ENCODE results near the gene ANKS6.

Gene ANKS6

DNA sequence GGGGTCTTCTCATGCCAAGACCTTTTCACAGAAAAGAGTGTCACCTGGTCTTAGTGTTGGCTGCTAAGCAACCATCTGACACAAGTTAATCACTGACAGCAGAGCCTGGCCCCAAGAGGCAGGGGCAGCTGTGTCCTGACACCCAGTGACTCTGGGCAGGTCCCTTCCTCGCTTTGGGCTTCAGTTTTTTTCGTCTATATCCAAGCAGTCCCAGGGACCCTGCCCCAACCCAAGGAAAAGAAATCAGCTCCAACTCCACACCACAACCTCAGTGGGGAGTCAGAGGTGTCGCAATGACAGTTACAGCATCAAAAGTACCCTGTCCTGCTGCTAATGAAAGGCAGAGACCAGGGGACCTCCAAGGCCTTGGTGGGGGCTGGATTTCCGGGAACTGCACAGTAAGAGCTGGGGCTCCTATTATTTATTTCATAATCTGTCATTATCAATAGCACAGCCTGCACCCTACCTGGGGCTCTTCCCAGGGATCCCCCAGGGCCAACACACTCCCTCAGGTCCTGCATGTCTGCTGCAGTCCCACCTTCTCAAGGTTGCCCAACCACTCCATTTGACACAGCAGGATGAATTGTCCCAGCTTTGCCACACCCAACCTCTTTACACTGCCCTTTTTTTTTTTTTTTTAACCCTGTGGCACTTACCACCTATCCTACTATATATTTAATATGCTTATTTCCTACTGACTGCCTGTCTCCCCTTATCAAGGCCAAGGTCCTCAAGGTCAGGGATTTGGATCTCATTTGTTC is 9.4 kb downstream of the ANKS6 start:
- no peak for DNase-seq (ENCODE audit: low read depth)
- TF ChIP-seq, protein P1, sequence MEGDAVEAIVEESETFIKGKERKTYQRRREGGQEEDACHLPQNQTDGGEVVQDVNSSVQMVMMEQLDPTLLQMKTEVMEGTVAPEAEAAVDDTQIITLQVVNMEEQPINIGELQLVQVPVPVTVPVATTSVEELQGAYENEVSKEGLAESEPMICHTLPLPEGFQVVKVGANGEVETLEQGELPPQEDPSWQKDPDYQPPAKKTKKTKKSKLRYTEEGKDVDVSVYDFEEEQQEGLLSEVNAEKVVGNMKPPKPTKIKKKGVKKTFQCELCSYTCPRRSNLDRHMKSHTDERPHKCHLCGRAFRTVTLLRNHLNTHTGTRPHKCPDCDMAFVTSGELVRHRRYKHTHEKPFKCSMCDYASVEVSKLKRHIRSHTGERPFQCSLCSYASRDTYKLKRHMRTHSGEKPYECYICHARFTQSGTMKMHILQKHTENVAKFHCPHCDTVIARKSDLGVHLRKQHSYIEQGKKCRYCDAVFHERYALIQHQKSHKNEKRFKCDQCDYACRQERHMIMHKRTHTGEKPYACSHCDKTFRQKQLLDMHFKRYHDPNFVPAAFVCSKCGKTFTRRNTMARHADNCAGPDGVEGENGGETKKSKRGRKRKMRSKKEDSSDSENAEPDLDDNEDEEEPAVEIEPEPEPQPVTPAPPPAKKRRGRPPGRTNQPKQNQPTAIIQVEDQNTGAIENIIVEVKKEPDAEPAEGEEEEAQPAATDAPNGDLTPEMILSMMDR (IDR thresholded peaks at IDR 0.05; ENCODE audit: low read length, missing control alignments): no peak

DNA sequence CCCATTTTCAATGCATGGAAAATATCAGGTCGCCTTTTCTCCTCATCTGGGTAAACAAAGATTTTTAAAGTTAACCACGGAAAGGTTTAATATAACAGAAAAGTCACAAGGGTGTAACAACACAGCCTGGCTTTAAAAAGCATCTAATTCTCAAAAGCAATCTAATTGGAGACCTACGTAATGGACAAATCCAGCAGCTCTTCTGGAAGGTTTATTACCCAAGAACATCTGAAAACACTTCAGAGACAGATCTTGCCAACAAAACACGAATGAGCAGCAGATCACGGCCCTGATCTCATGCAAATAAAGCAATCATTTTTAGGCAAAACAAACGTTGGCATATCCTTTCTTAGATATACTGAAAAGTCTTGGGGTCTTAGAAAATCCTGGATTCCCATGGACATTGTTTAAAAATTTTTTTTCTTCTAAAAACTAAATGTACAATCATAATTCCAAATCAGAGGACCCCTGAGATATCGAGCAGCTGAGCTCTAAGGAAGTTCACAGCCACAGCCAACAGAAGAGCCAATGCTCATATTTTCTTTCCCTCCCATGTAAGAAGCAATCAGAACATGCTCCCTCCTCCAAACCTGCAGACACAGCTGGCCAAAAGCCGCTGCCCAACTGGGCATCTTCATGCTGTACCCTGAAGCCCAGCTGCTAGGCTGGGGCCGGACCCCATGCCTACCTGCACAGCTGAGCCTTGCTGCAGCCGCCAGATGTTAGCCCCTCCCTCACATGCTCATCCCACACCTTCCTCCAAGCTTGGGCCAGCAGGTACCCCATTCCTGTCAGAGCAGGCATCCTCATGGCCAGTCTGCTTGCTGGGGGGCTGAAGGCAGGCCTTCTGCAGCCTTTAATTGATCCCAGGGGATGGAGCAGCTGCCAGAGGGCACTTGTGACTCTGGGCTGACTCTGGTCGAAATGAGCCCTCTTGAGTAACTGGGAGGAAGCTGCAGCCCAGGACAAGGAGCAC is 11.2 kb downstream of the ANKS6 start:
- TF ChIP-seq, protein P1 (IDR thresholded peaks at IDR 0.05; ENCODE audit: low read length, missing control alignments): no peak
- DNase-seq (ENCODE audit: low read depth): no peak
- H3K4me3 ChIP-seq (replicated peaks; ENCODE audit: low read depth, low read length): no peak overlapping the region

More for the DNA sequence above, 9.4 kb downstream of the ANKS6 start:
- H3K4me3 ChIP-seq (replicated peaks; ENCODE audit: low read depth, low read length): no peak overlapping the region

DNA sequence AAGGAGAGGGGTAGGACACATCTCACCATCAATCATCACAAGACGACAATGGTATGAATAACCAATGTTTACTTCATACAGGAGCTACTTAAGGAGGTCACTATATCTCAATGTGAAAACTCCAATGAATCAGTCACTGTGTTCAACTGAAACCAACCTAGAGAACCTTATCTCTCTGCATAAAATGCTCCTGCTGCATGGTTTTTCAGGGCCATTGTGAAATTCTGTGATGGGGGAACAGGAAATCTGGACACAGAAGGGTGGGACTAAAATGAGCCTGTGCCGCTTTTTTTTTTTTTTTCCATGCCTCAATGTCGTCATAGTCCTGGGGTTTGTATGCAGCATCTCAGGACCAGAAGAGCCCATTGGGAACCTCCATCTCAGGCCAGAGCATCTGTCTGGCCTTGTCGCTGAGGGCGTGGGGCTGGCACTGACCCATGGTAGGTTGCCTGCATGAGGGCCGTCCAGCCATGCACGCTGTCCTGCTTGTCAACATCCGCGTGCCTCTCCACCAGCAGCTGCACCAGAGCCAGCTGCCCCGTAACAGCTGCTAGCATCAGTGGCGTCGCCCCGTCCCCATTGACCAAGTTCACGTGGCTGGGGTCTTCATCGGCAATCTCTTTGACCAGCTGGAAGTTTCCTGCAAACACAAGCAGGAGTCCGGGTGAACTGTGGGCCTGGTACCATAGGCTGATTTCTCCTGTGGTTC is 12.7 kb downstream of the ANKS6 start:
- no peak for DNase-seq (ENCODE audit: low read depth)
- TF ChIP-seq, protein P1 (IDR thresholded peaks at IDR 0.05; ENCODE audit: low read length, missing control alignments): no peak
- H3K4me3 ChIP-seq (replicated peaks; ENCODE audit: low read depth, low read length): no peak overlapping the region

DNA sequence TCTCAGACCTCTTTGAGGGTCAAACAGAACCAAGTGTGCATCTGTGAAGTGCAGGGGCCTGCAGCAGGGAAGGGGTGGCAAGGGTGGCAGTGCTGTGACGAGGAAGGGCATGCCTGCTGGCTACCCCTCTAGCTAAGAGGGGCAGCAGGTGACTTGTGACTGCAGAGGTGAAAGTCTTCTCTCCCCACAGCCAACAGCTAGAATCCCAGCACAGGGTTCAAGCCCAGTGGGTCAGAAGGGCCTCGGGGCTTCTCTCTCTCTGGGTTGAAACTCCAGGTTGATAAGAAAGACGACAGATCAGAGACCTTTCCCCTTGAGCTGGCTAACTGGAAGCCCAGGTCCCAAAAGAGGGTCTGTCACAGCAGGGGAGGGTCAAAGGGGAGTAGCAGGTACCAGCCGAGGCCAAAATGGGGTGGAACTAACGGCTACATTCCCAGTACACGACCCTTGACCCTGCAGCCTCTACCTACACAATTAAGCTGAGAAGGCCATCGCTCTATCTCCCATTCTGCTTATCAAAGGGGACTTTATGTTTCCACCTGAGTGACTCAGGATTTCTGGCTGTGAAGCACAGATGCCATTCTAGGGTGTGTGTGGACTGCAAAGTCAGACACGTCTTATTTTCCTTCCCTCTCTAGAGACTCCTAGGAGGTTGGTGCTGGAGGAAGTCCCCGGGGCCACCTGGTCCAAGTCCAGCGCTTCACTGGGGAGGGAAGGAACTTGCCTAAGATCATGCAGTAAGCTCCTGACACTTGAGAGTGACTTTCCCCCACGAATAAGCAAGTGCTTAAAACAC is 14.6 kb downstream of the ANKS6 start:
- DNase-seq (ENCODE audit: low read depth): no peak
- TF ChIP-seq, protein P1 (IDR thresholded peaks at IDR 0.05; ENCODE audit: low read length, missing control alignments): no peak
- no peak overlapping the region for H3K4me3 ChIP-seq (replicated peaks; ENCODE audit: low read depth, low read length)

DNA sequence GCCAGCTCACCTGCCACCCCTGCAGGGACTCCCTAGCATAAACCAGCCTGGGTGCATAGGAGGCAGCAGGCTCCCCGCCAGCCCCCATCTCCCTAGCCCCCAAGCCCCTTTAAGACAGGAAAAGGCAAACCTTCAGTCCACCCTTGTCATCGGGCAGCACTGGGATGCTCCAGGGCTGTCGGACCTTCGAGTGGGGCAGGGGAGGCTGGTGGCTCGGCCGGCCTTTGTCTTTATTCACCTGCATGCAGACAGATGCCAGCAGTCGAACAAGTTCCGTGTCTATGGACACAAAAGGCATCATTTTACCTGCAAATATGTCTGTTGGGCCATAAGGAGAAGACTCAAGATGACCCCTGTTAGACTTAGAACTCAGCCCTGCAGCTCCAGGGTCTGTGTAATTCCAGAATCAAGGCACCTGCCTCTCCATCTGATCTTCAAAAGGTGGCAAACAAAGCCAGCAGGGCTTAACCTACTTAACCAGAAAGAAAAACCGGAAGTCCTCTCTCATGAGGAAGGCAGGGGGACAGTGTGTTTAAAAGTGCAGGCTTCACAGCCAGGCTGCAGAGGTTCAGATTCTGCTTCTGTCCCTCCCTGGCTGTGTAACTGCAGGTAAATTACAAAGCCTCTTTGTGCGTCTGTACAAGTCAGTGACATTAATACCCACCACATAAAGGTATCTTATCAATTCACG is 16.2 kb downstream of the ANKS6 start:
- H3K4me3 ChIP-seq (replicated peaks; ENCODE audit: low read depth, low read length): no peak overlapping the region
- TF ChIP-seq, protein P1 (IDR thresholded peaks at IDR 0.05; ENCODE audit: low read length, missing control alignments): no peak
- DNase-seq (ENCODE audit: low read depth): no peak

All from fibroblast of pulmonary artery (primary cell).